ENCODE data around the gene FILIP1.

FILIP1 gene

DNA sequence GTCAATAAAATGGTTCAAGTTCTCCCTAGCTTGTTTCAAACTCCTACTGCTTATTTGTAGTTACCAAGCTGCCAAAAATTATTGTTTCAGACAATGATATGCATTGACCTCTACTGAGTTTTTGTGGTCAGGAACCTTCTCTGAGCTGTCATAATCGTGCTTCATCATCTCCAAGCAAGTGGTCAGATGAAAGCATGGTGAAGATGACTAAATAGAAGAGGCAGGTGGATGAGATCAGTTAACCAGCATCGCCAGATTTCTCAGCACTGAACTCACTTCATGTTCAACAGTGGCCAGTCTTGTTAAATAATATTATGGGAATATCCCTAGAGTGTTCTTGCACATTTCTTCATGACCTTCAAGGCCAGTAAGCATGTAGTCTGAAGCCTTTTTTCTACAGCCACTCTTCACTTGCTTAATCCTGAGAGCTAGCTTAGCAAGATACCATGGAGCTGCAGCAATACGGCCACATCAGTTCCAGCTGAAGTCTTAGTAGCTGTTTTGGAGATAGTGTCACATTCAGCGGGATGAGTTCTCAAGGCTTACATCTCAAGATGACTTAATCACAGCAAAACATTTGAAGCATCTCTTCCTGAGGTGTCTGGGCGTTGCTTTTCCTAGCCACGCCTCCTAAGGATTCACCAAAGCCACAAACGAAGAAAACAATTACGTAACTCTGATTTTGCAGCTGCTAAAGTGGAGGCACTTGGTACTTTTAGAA lies 107.4 kb downstream of the FILIP1 start:
- no peak for DNase-seq (ENCODE audit: low read depth in 2 of 3, low spot score in 2 of 3)

- no peak for DNase-seq (ENCODE audit: low read depth in 2 of 3, low spot score in 2 of 3)
Measured at GRCh38 chr6:75384116-75384515, 109.5 kb downstream of the FILIP1 start.

GRCh38 chr6:75382634-75382900 lies 111.0 kb downstream of the FILIP1 start:
- DNase-seq (ENCODE audit: low read depth in 2 of 3, low spot score in 2 of 3), result no peak

- DNase-seq (ENCODE audit: low read depth in 2 of 3, low spot score in 2 of 3), result no peak
Measured at GRCh38 chr6:75381877-75382633, 111.5 kb downstream of the FILIP1 start.

DNA sequence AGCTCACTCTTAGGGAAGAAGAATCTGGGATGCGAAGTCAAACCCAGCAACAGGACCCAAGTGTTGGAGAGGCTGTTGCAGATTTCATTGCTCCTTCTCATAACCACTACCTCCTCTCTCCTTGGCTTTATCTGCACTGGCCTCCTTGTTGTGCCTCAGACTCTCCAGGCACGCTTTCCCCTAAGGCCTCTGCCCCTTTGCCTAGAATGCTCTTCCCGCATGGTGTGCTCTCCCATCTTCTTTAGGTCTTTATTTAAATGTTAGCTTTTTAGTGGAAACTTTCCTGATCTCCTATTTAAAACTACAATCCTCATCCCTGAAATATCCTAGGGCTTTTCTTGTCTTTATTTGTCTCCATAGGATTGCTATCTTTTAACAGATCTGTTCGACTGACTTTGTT lies 114.1 kb downstream of the FILIP1 start:
- DNase-seq (ENCODE audit: low read depth in 2 of 3, low spot score in 2 of 3), result no peak

GRCh38 chr6:75378101-75378500 lies 115.5 kb downstream of the FILIP1 start:
- no peak for DNase-seq (ENCODE audit: low read depth in 2 of 3, low spot score in 2 of 3)

GRCh38 chr6:75377386-75377785 lies 116.2 kb downstream of the FILIP1 start:
- DNase-seq (ENCODE audit: low read depth in 2 of 3, low spot score in 2 of 3), result no peak

DNA sequence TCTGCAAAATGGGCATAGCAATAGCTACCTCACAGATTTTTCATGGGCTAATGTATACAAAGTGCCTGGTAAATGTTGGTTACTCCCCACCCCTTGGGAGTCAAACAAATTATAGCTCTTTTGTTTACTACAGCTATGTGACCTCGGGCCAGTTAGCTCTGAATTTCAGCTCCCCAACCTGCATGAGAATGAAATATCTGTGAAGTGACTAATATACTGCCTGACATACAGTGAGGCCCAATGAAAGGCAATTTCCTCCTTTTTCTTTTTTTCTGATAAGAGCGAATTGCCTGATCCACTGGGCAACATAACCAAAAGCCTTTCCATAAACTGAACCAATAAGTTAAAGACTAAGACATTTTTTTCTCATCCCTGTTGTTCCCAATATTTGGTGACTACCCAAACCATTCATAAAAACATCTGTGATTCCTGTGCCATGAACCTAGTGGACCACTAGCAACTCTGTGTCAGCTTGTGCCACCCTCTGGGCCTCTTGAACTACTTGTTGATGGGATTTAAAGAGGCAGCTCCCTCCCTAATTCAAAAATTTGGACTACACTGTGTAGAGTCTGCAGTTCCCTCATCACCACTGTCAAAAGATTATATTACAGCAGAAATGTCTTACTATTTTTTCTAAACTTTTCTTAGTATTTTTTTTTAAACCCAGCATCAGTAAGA lies 117.1 kb downstream of the FILIP1 start:
- DNase-seq (ENCODE audit: low read depth in 2 of 3, low spot score in 2 of 3), result no peak

- DNase-seq (ENCODE audit: low read depth in 2 of 3, low spot score in 2 of 3), result no peak
Measured at GRCh38 chr6:75374961-75375400, 118.6 kb downstream of the FILIP1 start.

GRCh38 chr6:75372884-75373283 lies 120.7 kb downstream of the FILIP1 start:
- no peak for DNase-seq (ENCODE audit: low read depth in 2 of 3, low spot score in 2 of 3)

GRCh38 chr6:75370011-75370410 lies 123.6 kb downstream of the FILIP1 start:
- DNase-seq (ENCODE audit: low read depth in 2 of 3, low spot score in 2 of 3), result no peak

- DNase-seq (ENCODE audit: low read depth in 2 of 3, low spot score in 2 of 3), result no peak
Measured at GRCh38 chr6:75368864-75369402, 124.7 kb downstream of the FILIP1 start.

DNA sequence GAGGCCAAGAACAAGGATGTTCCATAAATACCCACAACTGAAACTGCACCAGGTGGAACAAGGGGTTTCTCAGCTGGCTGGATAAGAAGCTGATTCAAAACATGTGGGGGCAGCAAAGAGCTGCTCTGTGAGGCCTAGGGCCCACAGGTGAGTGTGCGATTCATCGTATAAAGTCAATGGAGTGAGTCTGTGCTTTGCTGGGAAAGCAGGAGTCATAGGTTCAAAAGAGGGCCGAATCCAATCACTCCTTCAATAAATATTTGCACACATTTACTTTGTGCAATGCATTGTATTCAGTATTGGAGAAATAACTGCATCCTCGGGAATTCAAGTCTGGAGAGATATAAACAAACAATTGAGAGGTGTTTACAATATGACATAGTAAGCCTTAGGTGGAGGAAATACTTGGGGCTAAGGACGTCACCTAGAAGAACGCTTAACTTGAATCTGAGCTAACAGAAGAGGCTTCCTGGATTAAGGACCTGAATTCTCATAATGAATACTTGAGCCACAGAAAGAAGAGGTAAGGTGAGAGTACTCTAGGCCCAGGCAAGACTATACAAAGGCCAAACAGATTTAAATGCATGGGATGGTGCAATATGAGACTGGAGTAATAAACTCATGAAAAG lies 125.3 kb downstream of the FILIP1 start:
- no peak for DNase-seq (ENCODE audit: low read depth in 2 of 3, low spot score in 2 of 3)

- no peak for DNase-seq (ENCODE audit: low read depth in 2 of 3, low spot score in 2 of 3)
Measured at GRCh38 chr6:75363304-75363703, 130.3 kb downstream of the FILIP1 start.

DNA sequence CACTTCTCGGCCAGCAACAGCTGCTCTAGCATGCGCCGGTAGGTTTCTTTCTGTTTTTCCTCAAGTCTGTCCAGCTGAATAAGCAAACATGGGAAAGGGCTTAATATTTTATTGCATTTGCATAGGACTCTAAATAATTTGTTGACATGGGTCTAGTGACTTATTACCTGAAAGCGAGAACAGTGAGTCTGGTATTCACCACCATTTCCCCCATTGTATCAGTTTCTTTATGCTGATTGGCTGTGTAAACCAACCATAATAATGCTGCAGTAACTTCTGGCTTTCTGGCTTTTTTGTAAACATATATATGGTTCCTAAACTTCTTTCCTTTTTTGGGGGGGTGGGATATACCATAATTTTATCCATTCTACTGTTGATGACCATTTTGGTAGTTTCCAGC lies 140.0 kb downstream of the FILIP1 start:
- DNase-seq (ENCODE audit: low read depth in 2 of 3, low spot score in 2 of 3), result no peak

GRCh38 chr6:75351570-75351969 lies 142.0 kb downstream of the FILIP1 start:
- no peak for DNase-seq (ENCODE audit: low read depth in 2 of 3, low spot score in 2 of 3)

- DNase-seq (ENCODE audit: low read depth in 2 of 3, low spot score in 2 of 3), result no peak
Measured at GRCh38 chr6:75350808-75351207, 142.8 kb downstream of the FILIP1 start.

- no peak for DNase-seq (ENCODE audit: low read depth in 2 of 3, low spot score in 2 of 3)
Measured at GRCh38 chr6:75350156-75350555, 143.4 kb downstream of the FILIP1 start.

GRCh38 chr6:75349262-75349984 lies 144.2 kb downstream of the FILIP1 start:
- DNase-seq (ENCODE audit: low read depth in 2 of 3, low spot score in 2 of 3), result no peak

DNA sequence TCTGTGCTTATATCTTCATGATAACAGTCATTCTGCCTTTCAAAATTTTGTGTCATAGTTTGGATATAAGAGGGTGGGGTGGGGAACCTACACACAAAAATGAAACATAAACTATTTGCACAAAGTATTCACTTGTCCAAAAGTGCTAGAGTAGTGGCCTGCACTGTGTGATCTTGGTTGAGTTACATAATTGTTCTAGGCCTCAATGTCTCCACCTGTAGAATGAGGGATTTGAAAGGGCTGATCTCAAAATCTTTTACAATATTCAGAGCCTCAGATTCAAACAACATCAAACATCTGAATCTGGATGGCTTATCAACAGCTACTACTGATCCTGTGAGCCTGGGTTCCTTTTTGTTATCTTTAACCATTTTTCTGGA lies 144.7 kb downstream of the FILIP1 start:
- DNase-seq (ENCODE audit: low read depth in 2 of 3, low spot score in 2 of 3), result no peak
